Measurements from ENCODE around the gene SIAE. TPM values are rescaled to one million over a fixed set of nuclear protein-coding genes. Genes with fewer than 3 reads are reported as not detected.

Gene SIAE, protein sequence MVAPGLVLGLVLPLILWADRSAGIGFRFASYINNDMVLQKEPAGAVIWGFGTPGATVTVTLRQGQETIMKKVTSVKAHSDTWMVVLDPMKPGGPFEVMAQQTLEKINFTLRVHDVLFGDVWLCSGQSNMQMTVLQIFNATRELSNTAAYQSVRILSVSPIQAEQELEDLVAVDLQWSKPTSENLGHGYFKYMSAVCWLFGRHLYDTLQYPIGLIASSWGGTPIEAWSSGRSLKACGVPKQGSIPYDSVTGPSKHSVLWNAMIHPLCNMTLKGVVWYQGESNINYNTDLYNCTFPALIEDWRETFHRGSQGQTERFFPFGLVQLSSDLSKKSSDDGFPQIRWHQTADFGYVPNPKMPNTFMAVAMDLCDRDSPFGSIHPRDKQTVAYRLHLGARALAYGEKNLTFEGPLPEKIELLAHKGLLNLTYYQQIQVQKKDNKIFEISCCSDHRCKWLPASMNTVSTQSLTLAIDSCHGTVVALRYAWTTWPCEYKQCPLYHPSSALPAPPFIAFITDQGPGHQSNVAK
- 9.7 TPM for total RNA-seq

- DNase-seq, result peak; percentile 88
Observed at GRCh38 chr11:124673333-124674167, at the start of gene SIAE, which contains the start of gene SPA17. Gene SIAE, minus strand, starts transcription at chr11:124673739. Its CDS starts 31 bp downstream, at chr11:124673708. Gene SPA17, plus strand, starts transcription at chr11:124673904. Its CDS starts 1,361 bp downstream, at chr11:124675265.

GRCh38 chr11:124722176-124722575 lies 48.6 kb upstream of the SIAE start:
- no peak for DNase-seq

- DNase-seq, result no peak
Observed at GRCh38 chr11:124719534-124719933, 46.0 kb upstream of the SIAE start.

- no peak for DNase-seq
Observed at GRCh38 chr11:124718801-124719200, 45.3 kb upstream of the SIAE start.

DNA sequence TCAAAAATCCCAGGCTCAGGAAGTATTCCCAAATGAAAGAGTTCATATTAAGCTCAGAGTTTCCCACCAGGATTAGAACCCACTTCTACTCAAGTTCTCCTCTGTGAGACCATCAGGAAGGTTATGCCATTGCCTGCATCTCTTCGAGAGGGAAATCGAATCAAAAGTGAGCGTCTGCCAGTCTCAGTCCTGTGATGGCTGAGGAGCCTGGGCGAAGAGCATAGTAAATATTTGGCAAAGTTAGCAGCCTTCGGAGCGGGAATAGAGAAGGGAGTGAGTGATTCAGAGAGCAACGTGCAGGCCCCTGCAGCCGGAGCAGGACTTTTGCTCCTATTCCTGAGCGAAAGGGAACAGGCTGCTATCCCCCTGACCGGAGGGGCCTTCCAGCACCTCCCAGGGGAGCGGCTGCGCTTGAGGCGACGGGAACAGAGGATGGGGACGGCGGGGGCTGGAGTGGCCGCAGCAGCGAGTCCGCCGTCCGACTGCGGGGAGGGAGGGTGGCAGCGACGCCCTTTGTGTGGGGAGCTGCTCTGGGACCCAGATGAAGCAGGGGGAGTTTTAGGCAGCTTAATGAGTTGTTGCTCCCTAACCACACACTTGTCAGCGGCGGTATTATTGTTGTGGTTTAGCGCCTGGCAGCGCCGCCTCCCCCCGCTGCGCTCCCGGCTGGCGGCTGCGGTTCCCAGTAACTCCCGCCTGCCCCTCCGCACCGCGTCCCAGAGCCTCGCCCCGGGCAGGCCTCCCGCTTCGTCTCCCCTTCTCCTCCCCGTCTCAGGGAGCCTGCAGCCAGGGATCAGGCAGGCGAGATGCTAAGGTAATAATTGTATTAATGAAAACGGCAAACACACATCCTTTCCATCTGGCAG lies 44.5 kb upstream of the SIAE start:
- DNase-seq, result no peak

GRCh38 chr11:124717421-124717785 lies 43.9 kb upstream of the SIAE start:
- DNase-seq, result no peak

DNA sequence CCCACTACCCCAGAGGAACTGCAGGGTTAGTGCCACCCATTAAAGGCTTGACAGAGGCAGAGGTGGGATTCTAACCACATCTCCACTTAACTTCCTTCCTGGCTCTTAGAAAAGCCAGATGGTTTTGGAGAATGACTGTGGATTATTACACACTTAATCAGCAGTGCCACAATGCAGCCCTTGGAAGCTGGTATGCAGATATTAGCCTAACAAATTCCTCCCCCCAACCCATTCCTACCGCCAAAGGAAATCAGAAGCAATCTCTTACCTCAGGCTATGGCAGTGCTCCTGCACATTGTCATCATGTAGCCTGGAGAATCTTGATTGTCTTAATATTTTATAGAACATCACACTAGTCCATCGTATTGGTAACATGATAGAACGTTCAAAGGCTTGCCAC lies 43.1 kb upstream of the SIAE start:
- no peak for DNase-seq

- DNase-seq, result no peak
Observed at GRCh38 chr11:124712392-124712791, 38.9 kb upstream of the SIAE start.

GRCh38 chr11:124707829-124708228 lies 34.3 kb upstream of the SIAE start:
- no peak for DNase-seq

DNA sequence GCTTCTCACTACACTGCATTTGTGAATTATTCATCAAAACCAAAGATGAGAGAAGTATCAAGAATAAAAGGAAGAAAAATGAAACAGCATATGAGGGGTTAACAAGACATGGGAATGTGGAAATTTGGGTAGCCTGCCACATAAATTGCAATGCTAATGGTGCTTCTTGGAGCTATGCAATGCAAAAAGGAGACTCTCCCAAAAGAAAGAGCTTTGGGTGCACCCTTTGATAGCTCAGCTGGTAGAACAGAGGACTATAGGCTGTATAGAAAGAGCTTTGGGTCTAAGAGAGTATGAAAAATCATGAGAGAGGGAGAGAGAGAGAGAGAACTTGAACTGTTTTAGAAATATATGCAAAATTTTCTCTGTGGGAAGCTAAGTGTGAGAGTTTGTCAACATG lies 26.5 kb upstream of the SIAE start:
- DNase-seq, result no peak

GRCh38 chr11:124699547-124699946 lies 26.0 kb upstream of the SIAE start:
- DNase-seq, result no peak

DNA sequence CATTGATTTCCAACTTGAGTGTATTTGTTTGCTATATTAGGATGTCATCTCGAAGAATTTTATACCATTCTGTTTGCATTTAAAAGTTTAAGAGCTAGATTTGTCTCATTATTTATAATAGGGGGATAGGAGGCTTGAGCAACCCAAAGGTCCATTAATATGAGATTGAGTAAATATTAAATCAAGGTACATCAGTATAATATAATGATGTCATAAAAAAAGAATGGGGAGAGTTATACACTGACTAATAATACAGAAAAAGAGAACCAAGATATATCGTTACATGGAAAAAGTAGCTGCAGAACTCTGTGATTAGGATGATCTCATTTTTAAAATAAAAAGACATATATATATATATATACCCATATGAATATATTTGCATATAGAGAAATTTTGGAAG lies 19.6 kb upstream of the SIAE start:
- DNase-seq, result no peak

- no peak for DNase-seq
Observed at GRCh38 chr11:124682443-124682842, 8.9 kb upstream of the SIAE start.

DNA sequence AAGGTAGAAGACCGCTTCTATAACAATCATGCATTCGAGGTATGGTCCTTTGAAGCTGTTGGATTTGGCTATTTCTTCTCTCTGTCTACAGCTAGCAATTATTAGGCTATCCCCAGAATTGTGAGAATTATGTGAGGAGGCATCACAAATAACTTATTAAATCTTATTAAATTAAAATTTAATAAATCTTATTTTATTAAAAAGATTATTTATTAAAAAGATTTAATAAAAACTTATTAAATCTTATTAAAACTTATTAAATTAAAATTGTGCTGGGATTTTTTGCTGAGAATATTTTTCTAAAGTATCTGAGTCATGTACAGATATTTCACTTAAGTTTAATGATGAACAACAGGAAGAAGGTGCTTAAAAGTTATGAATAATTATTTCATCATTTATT lies 7.9 kb upstream of the SIAE start:
- DNase-seq, result no peak

GRCh38 chr11:124678416-124678815 lies 4.9 kb upstream of the SIAE start:
- no peak for DNase-seq

GRCh38 chr11:124676386-124676785 lies 2.8 kb upstream of the SIAE start:
- no peak for DNase-seq

DNA sequence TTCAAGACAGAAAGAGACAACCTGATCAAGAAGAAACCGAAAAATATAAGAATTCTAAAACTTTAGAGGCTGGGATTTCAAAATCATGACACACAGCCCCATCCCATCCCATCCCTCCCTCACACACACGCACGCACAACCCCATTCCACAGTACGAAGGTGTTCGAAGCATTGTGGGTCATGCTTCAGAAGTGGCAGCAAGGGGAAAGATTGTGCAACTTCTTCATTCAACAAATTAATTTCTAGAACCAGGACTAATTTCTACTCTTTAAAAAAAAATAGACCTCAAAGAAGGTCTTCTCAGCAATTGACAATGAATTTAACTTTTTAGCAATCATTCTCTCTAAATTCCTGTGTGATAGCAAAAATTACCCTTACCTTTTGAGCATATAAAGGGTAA lies 1.0 kb upstream of the SIAE start:
- no peak for DNase-seq

- DNase-seq, result no peak
Observed at GRCh38 chr11:124674168-124674517, 604 bp upstream of the SIAE start.

DNA sequence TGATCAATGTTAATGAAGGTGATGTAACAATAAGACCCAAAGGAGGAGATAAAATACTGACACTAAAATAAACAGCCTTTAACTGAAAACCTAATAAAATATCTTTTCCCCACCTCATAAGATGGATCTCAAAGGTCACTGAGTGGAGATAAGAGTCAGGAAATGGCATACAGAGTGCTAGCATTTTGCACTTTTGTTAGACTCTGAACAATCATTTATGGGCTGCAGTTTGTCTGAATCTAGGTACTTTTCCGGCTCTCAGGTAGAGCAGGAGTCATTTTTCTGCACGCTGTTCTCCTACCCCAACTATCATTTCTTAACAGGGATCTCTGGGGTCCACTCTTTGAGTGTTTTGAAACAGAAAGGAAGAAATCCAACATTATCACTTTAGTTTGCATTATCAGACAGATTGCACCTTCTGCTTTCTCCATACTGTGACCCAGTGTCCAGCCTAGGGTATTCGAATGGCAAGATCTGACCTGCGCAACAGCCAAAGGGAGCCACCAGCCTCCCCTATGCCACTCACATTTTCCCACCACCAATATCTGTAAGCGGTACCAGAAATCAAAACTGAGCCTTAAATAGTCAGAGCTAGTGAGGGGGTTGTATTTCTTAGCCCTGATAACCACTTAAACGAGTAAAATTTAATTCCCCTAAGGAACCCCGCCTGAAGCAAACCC lies 863 bp downstream of the SIAE start:
- DNase-seq, result no peak

DNA sequence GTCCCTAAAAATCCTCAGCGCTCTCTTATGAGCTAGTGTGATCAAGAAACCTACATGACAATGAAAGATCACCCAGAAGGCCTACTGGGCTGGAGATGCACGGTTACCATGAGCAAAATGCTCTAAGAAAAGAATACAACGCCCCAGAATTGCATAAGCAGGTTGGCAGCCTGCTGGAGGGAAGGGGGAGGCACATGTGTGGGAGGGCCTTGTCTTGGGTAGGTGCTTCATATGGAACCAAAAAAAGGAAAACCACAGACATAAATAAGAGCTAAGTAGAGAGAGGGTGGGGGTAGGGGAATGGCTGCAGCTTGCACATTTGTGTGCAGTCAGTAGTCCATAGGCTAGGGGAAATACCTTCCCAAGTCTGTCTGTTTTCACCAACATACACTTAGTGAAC lies 2.8 kb downstream of the SIAE start:
- peak; percentile 14 for DNase-seq

- DNase-seq, result no peak
Observed at GRCh38 chr11:124669193-124669592, 4.3 kb downstream of the SIAE start.

DNA sequence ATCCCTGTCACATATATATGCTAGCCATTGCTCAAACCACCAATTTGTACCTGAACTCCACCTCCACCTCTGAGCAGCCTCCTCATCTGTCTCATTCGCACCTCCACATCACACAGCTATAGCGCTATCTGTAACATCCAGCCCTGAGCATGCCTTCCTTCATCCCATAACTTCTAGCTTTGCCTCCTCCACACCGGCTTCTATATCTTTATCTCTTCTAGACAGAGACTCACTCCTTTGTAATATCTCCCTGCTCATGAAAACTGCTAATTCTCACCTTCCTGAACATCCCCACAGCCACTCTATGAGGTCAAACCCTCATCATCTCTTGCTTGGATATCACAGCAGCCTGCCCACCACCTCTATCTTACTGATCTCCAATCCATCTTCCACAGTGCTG lies 5.9 kb downstream of the SIAE start:
- DNase-seq, result no peak

Data from occipital lobe (tissue), 2 donors.